Transverse colon (tissue), 4 donors: Measurements from ENCODE around the gene VARS1. TPM values are rescaled to one million over a fixed set of nuclear protein-coding genes. Genes with fewer than 3 reads are reported as not detected.
"Not testable (repeated sequence)": the region's sequence is repeated elsewhere in the genome, so short reads cannot be mapped to it uniquely, and the experiment has no call there.

Source experiments
- DNase-seq: peaks from one replicate; pipeline ENCODE4 v3.0.0-alpha.2; 2019
- H3K27ac ChIP-seq, 4 donors: fragments of 200-600 bp; sonication (generic); 2 replicates each; pipeline ENCODE4 v1.5.1; 2016 to 2018; ENCODE audit warnings: inconsistent platforms in 4 of 4
- H3K27me3 ChIP-seq: fragments of 200-600 bp; sonication (generic); 2 replicates; pipeline ENCODE4 v1.5.1; 2017; ENCODE audit warnings: inconsistent platforms
- H3K36me3 ChIP-seq, 4 donors: fragments of 200-600 bp; sonication (generic); 2 replicates each; pipeline ENCODE4 v1.5.1; 2017 to 2019; ENCODE audit warnings: inconsistent platforms in 4 of 4
- H3K4me1 ChIP-seq, 4 donors: fragments of 200-600 bp; sonication (generic); 2 replicates each; pipeline ENCODE4 v1.5.1; 2017 to 2020; ENCODE audit warnings: inconsistent platforms in 4 of 4
- H3K4me3 ChIP-seq, 4 donors: fragments of 200-600 bp; sonication (generic); 1 replicate in 1 of 4; 2 replicates in 3 of 4; pipeline versions ENCODE4 v1.5.1 to v1.6.1; 2017 to 2019; ENCODE audit warnings: inconsistent platforms in 4 of 4
- H3K9me3 ChIP-seq, 2 donors: fragments of 200-600 bp; sonication (generic); 2 replicates each; pipeline ENCODE4 v1.5.1; 2017 to 2019; ENCODE audit warnings: inconsistent platforms in 2 of 2
- CTCF ChIP-seq, 5 experiments: fragments of 200-600 bp in 3 of 5; fragments of 450-650 bp in 2 of 5; sonication (generic) in 3 of 5; IDR thresholded peaks; 1 replicate in 2 of 5; 2 replicates in 3 of 5; pipeline ENCODE4 v1.5.1; 2016 to 2017; ENCODE audit warnings: antibody characterized with exemption in 5 of 5, inconsistent platforms in 3 of 5, mild to moderate bottlenecking in 2 of 5, moderate library complexity in 1 of 5
- EP300 ChIP-seq: sonication (generic); formaldehyde crosslinking; IDR thresholded peaks from one replicate; pipeline ENCODE4 v1.6.1; 2017; ENCODE audit warnings: antibody characterized with exemption, low read depth
- POLR2A ChIP-seq: fragments of 450-650 bp; IDR thresholded peaks from one replicate; pipeline ENCODE4 v1.6.1; 2016; ENCODE audit warnings: antibody characterized with exemption, mild to moderate bottlenecking, moderate library complexity
- POLR2AphosphoS5 ChIP-seq, 3 donors: sonication (generic); formaldehyde crosslinking; IDR thresholded peaks; one replicate each; pipeline ENCODE4 v1.6.1; 2016; ENCODE audit warnings: antibody characterized with exemption in 3 of 3
- WGBS, 2 donors: methylation state at CpG; one replicate each; pipeline ENCODE4 v1.1.5; 2018; ENCODE audit warnings: low coverage in 1 of 2; 5-methylcytosine and 5-hydroxymethylcytosine counted together
- in situ Hi-C, 4 donors: fragments of 200-750 bp; cut with MboI; loops; one replicate each; pipeline versions ENCODE4 v1.15.0 to v1.15.1; 2017; ENCODE audit warnings: low sequenced_read_pairs in 3 of 4, low pct_ligation_motif_present in 1 of 4, low pct_unique_long_range_greater_than_20kb in 1 of 4
- intact Hi-C: fragments of 100-400 bp; cut with DNase I; formaldehyde crosslinking; loops from one replicate; pipeline ENCODE4 v1.15.1; 2023; ENCODE audit warnings: low total_unique reads
- total RNA-seq, 4 donors: library from RNA; depleted of rRNA; stranded (reverse); fragments of >200 nt; gene quantifications; one replicate each; pipeline ENCODE4 v1.1.0, GENCODE V29; 2016

The VARS1 gene
- total RNA-seq, 4 donors from 2014 or later, result 18.0 to 54.7 (median 31.1) TPM

- no peak overlapping the region for H3K4me3 ChIP-seq
- no peaks in the 10 kb centered on the region for H3K27me3 ChIP-seq
- TF ChIP-seq POLR2A (no peak), POLR2AphosphoS5 (IDR thresholded peaks at IDR 0.05) (no peak), CTCF (IDR thresholded peaks at IDR 0.05) (no peak), EP300 (no peak)
- WGBS, 2 donors, result 97 to 100% methylated on average over 1 to 3 of the region's 3 CpGs
- H3K36me3 ChIP-seq, result peaks cover 0 to 36% (median 18%) of the 10 kb centered on the region in 4 donors
- no peak for DNase-seq
- peaks cover 10 to 45% (median 37%) of the 10 kb centered on the region in 4 donors for H3K4me1 ChIP-seq
- intact Hi-C loops (loop anchor here (10.0 kb wide), 1 partner anchor 154 kb away; the partner anchor contains the start of gene LY6G5C), in situ Hi-C loops (no loop called here)
- H3K27ac ChIP-seq, result no peak overlapping the region
- no peaks in the 10 kb centered on the region for H3K9me3 ChIP-seq
These were observed 43.4 kb upstream of the VARS1 start for GRCh38 chr6:31838968-31839367.

GRCh38 chr6:31838114-31838553 lies 42.6 kb upstream of the VARS1 start:
- H3K9me3 ChIP-seq, H3K27me3 ChIP-seq, H3K4me3 ChIP-seq, in situ Hi-C loops, DNase-seq: not testable (repeated sequence)
- Histone ChIP-seq H3K36me3 (peaks cover 0 to 36% (median 18%) of the 10 kb centered on the region in 4 donors), H3K4me1 (peaks cover 16 to 54% (median 44%) of the 10 kb centered on the region in 4 donors), H3K27ac (peak overlapping the region in 2 of 4 donors; percentile 93 to 98)
- WGBS, 2 donors, result 82 to 83% methylated on average over 7 to 9 of the region's 9 CpGs
- intact Hi-C loops, result loop anchor here (10.0 kb wide), 1 partner anchor 153 kb away; the partner anchor contains the start of gene LY6G5C

DNA sequence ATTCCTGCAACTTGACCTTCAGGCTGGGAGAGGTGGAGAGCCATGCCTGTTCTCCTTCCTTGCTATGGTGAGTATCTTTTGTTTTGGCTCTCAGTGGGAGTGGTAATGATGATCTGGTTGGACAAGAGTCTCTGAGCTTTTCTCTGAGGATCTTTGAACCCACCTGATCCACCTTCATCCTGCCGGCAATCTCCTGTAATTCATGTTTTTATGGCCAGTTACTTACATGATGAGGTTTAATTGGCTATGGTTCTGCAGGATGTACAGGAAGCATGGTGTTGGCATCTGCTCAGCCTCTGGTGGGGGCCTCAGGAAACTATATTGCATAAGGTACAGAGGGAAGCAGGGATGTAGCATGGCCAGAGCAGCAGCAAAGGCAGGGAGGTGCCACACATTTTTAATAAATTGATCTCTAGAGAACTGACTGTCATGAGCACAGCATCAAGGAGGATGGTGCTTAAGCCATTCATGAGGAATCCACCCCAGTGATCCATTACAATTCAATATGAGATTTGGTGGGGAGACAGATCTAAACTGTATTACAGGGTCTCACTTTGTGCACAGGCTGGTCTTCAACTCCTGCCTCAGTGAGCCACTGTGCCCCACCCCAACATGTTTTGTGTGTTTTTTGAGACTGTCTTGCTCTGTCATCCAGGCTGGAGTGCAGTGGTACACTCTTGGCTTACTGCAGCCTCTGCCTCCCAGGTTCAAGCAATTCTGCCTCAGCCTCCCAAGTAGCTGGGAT lies 42.0 kb upstream of the VARS1 start:
- peak; percentile 58 for DNase-seq

GRCh38 chr6:31836474-31837368 lies 41.2 kb upstream of the VARS1 start:
- Histone ChIP-seq H3K9me3 (no peaks in the 10 kb centered on the region), H3K27ac (peak overlapping the region; percentile 93 to 99 (median 97)), H3K36me3 (peaks cover 0 to 36% (median 18%) of the 10 kb centered on the region in 4 donors), H3K27me3 (no peaks in the 10 kb centered on the region), H3K4me3 (peak overlapping the region in 2 of 4 donors; percentile 76 to 91), H3K4me1 (peaks cover 19 to 67% (median 52%) of the 10 kb centered on the region in 4 donors)
- WGBS, 2 donors, result 8 to 24% methylated on average over 10 to 12 of the region's 12 CpGs
- TF ChIP-seq EP300, result no peak
- no peak for TF ChIP-seq POLR2A
- no peak for TF ChIP-seq CTCF (IDR thresholded peaks at IDR 0.05)
- DNase-seq, result no peak
- in situ Hi-C loops, result no loop called here
- intact Hi-C loops, result loop anchor here (10.0 kb wide), 1 partner anchor 152 kb away; the partner anchor contains the start of gene LY6G5C

More for the DNA sequence above, 42.0 kb upstream of the VARS1 start:
- WGBS, 2 donors, result 0 to 29% methylated on average over 1 of the region's 1 CpG
- in situ Hi-C loops (no loop called here), intact Hi-C loops (loop anchor here (10.0 kb wide), 1 partner anchor 153 kb away; the partner anchor contains the start of gene LY6G5C)
- H3K4me3 ChIP-seq, result peak overlapping the region in 1 of 4 donors; percentile 91
- no peaks in the 10 kb centered on the region for H3K27me3 ChIP-seq
- peaks cover 0 to 36% (median 18%) of the 10 kb centered on the region in 4 donors for H3K36me3 ChIP-seq
- no peaks in the 10 kb centered on the region for H3K9me3 ChIP-seq
- peak in 1 of 3 donors; percentile 18 for TF ChIP-seq POLR2AphosphoS5 (IDR thresholded peaks at IDR 0.05)
- TF ChIP-seq EP300, result no peak
- peak in 1 of 5 experiments; percentile 9 for TF ChIP-seq CTCF (IDR thresholded peaks at IDR 0.05)
- no peak for TF ChIP-seq POLR2A
- H3K4me1 ChIP-seq, result peaks cover 18 to 59% (median 49%) of the 10 kb centered on the region in 4 donors
- peak overlapping the region; percentile 93 to 99 (median 97) for H3K27ac ChIP-seq
